ENCODE results near the gene AGR2.

The AGR2 gene

GRCh38 chr7:16839646-16840045, 34.8 kb upstream of the AGR2 start:
- H3K9ac ChIP-seq (ENCODE audit: low read length), result no peak overlapping the region
- no peaks in the 10 kb centered on the region for H3K36me3 ChIP-seq (ENCODE audit: control insufficient read depth, insufficient read depth, low read length, severe bottlenecking)
- H3K4me1 ChIP-seq (ENCODE audit: control insufficient read depth, insufficient read depth, low read length), result peaks cover 10% of the 10 kb centered on the region
- H3K9me3 ChIP-seq (ENCODE audit: control insufficient read depth, low read length), result no peaks in the 10 kb centered on the region
- no peak overlapping the region for H3K4me3 ChIP-seq (ENCODE audit: low read length)
- no peaks in the 10 kb centered on the region for H3K27me3 ChIP-seq (replicated peaks; ENCODE audit: control insufficient read depth, insufficient read depth, low read length)
- DNase-seq (ENCODE audit: low read depth), result peak; percentile 63

GRCh38 chr7:16838891-16839290, 34.1 kb upstream of the AGR2 start:
- Histone ChIP-seq H3K9me3 (ENCODE audit: control insufficient read depth, low read length) (no peaks in the 10 kb centered on the region), H3K4me1 (ENCODE audit: control insufficient read depth, insufficient read depth, low read length) (peaks cover 10% of the 10 kb centered on the region), H3K27me3 (replicated peaks; ENCODE audit: control insufficient read depth, insufficient read depth, low read length) (no peaks in the 10 kb centered on the region), H3K9ac (ENCODE audit: low read length) (no peak overlapping the region), H3K4me3 (ENCODE audit: low read length) (no peak overlapping the region), H3K36me3 (ENCODE audit: control insufficient read depth, insufficient read depth, low read length, severe bottlenecking) (no peaks in the 10 kb centered on the region)
- DNase-seq (ENCODE audit: low read depth), result no peak

- no peak for DNase-seq (ENCODE audit: low read depth)
- Histone ChIP-seq H3K9ac (ENCODE audit: low read length) (no peak overlapping the region), H3K9me3 (ENCODE audit: control insufficient read depth, low read length) (no peaks in the 10 kb centered on the region), H3K27me3 (replicated peaks; ENCODE audit: control insufficient read depth, insufficient read depth, low read length) (no peaks in the 10 kb centered on the region), H3K36me3 (ENCODE audit: control insufficient read depth, insufficient read depth, low read length, severe bottlenecking) (no peaks in the 10 kb centered on the region), H3K4me3 (ENCODE audit: low read length) (no peak overlapping the region), H3K4me1 (ENCODE audit: control insufficient read depth, insufficient read depth, low read length) (peaks cover 10% of the 10 kb centered on the region)
Measured at GRCh38 chr7:16838386-16838785, 33.6 kb upstream of the AGR2 start.

GRCh38 chr7:16836481-16836880, 31.7 kb upstream of the AGR2 start:
- no peak overlapping the region for H3K4me3 ChIP-seq (ENCODE audit: low read length)
- no peak for DNase-seq (ENCODE audit: low read depth)
- H3K9ac ChIP-seq (ENCODE audit: low read length), result no peak overlapping the region
- no peaks in the 10 kb centered on the region for H3K27me3 ChIP-seq (replicated peaks; ENCODE audit: control insufficient read depth, insufficient read depth, low read length)
- H3K36me3 ChIP-seq (ENCODE audit: control insufficient read depth, insufficient read depth, low read length, severe bottlenecking), result no peaks in the 10 kb centered on the region
- H3K9me3 ChIP-seq (ENCODE audit: control insufficient read depth, low read length), result no peaks in the 10 kb centered on the region
- peaks cover 10% of the 10 kb centered on the region for H3K4me1 ChIP-seq (ENCODE audit: control insufficient read depth, insufficient read depth, low read length)

GRCh38 chr7:16833373-16833772, 28.6 kb upstream of the AGR2 start:
- Histone ChIP-seq H3K9ac (ENCODE audit: low read length) (no peak overlapping the region), H3K36me3 (ENCODE audit: control insufficient read depth, insufficient read depth, low read length, severe bottlenecking) (no peaks in the 10 kb centered on the region), H3K9me3 (ENCODE audit: control insufficient read depth, low read length) (no peaks in the 10 kb centered on the region), H3K4me3 (ENCODE audit: low read length) (no peak overlapping the region), H3K4me1 (ENCODE audit: control insufficient read depth, insufficient read depth, low read length) (no peaks in the 10 kb centered on the region), H3K27me3 (replicated peaks; ENCODE audit: control insufficient read depth, insufficient read depth, low read length) (no peaks in the 10 kb centered on the region)
- DNase-seq (ENCODE audit: low read depth), result no peak

- no peaks in the 10 kb centered on the region for H3K36me3 ChIP-seq (ENCODE audit: control insufficient read depth, insufficient read depth, low read length, severe bottlenecking)
- no peak overlapping the region for H3K9ac ChIP-seq (ENCODE audit: low read length)
- H3K4me1 ChIP-seq (ENCODE audit: control insufficient read depth, insufficient read depth, low read length), result no peaks in the 10 kb centered on the region
- no peak overlapping the region for H3K4me3 ChIP-seq (ENCODE audit: low read length)
- no peaks in the 10 kb centered on the region for H3K27me3 ChIP-seq (replicated peaks; ENCODE audit: control insufficient read depth, insufficient read depth, low read length)
- no peaks in the 10 kb centered on the region for H3K9me3 ChIP-seq (ENCODE audit: control insufficient read depth, low read length)
- DNase-seq (ENCODE audit: low read depth), result no peak
Measured at GRCh38 chr7:16826060-16826459, 21.3 kb upstream of the AGR2 start.

GRCh38 chr7:16822029-16822428, 17.2 kb upstream of the AGR2 start:
- no peaks in the 10 kb centered on the region for H3K27me3 ChIP-seq (replicated peaks; ENCODE audit: control insufficient read depth, insufficient read depth, low read length)
- no peaks in the 10 kb centered on the region for H3K36me3 ChIP-seq (ENCODE audit: control insufficient read depth, insufficient read depth, low read length, severe bottlenecking)
- no peaks in the 10 kb centered on the region for H3K9me3 ChIP-seq (ENCODE audit: control insufficient read depth, low read length)
- no peak overlapping the region for H3K9ac ChIP-seq (ENCODE audit: low read length)
- H3K4me3 ChIP-seq (ENCODE audit: low read length), result no peak overlapping the region
- no peak for DNase-seq (ENCODE audit: low read depth)
- H3K4me1 ChIP-seq (ENCODE audit: control insufficient read depth, insufficient read depth, low read length), result no peaks in the 10 kb centered on the region

GRCh38 chr7:16818732-16819131, 13.9 kb upstream of the AGR2 start:
- DNase-seq (ENCODE audit: low read depth), result no peak
- no peak overlapping the region for H3K9ac ChIP-seq (ENCODE audit: low read length)
- H3K4me3 ChIP-seq (ENCODE audit: low read length), result no peak overlapping the region
- H3K4me1 ChIP-seq (ENCODE audit: control insufficient read depth, insufficient read depth, low read length), result no peaks in the 10 kb centered on the region
- H3K27me3 ChIP-seq (replicated peaks; ENCODE audit: control insufficient read depth, insufficient read depth, low read length), result no peaks in the 10 kb centered on the region
- no peaks in the 10 kb centered on the region for H3K36me3 ChIP-seq (ENCODE audit: control insufficient read depth, insufficient read depth, low read length, severe bottlenecking)
- no peaks in the 10 kb centered on the region for H3K9me3 ChIP-seq (ENCODE audit: control insufficient read depth, low read length)

GRCh38 chr7:16817536-16817935, 12.7 kb upstream of the AGR2 start:
- no peaks in the 10 kb centered on the region for H3K27me3 ChIP-seq (replicated peaks; ENCODE audit: control insufficient read depth, insufficient read depth, low read length)
- no peaks in the 10 kb centered on the region for H3K4me1 ChIP-seq (ENCODE audit: control insufficient read depth, insufficient read depth, low read length)
- peak; percentile 45 for DNase-seq (ENCODE audit: low read depth)
- no peaks in the 10 kb centered on the region for H3K9me3 ChIP-seq (ENCODE audit: control insufficient read depth, low read length)
- no peak overlapping the region for H3K4me3 ChIP-seq (ENCODE audit: low read length)
- H3K36me3 ChIP-seq (ENCODE audit: control insufficient read depth, insufficient read depth, low read length, severe bottlenecking), result no peaks in the 10 kb centered on the region
- no peak overlapping the region for H3K9ac ChIP-seq (ENCODE audit: low read length)

- no peak for DNase-seq (ENCODE audit: low read depth)
- Histone ChIP-seq H3K27me3 (replicated peaks; ENCODE audit: control insufficient read depth, insufficient read depth, low read length) (no peaks in the 10 kb centered on the region), H3K4me3 (ENCODE audit: low read length) (no peak overlapping the region)
Measured at GRCh38 chr7:16816824-16817223, 12.0 kb upstream of the AGR2 start.

GRCh38 chr7:16815001-16815400, 10.2 kb upstream of the AGR2 start:
- Histone ChIP-seq H3K9me3 (ENCODE audit: control insufficient read depth, low read length) (no peaks in the 10 kb centered on the region), H3K4me1 (ENCODE audit: control insufficient read depth, insufficient read depth, low read length) (no peaks in the 10 kb centered on the region), H3K27me3 (replicated peaks; ENCODE audit: control insufficient read depth, insufficient read depth, low read length) (no peaks in the 10 kb centered on the region), H3K9ac (ENCODE audit: low read length) (no peak overlapping the region), H3K4me3 (ENCODE audit: low read length) (no peak overlapping the region), H3K36me3 (ENCODE audit: control insufficient read depth, insufficient read depth, low read length, severe bottlenecking) (no peaks in the 10 kb centered on the region)
- DNase-seq (ENCODE audit: low read depth), result no peak

More at GRCh38 chr7:16816824-16817223, 12.0 kb upstream of the AGR2 start:
- H3K9me3 ChIP-seq (ENCODE audit: control insufficient read depth, low read length), result no peaks in the 10 kb centered on the region
- H3K36me3 ChIP-seq (ENCODE audit: control insufficient read depth, insufficient read depth, low read length, severe bottlenecking), result no peaks in the 10 kb centered on the region
- H3K4me1 ChIP-seq (ENCODE audit: control insufficient read depth, insufficient read depth, low read length), result no peaks in the 10 kb centered on the region
- H3K9ac ChIP-seq (ENCODE audit: low read length), result no peak overlapping the region

GRCh38 chr7:16813232-16813616, 8.4 kb upstream of the AGR2 start:
- Histone ChIP-seq H3K36me3 (ENCODE audit: control insufficient read depth, insufficient read depth, low read length, severe bottlenecking) (no peaks in the 10 kb centered on the region), H3K9me3 (ENCODE audit: control insufficient read depth, low read length) (no peaks in the 10 kb centered on the region), H3K27me3 (replicated peaks; ENCODE audit: control insufficient read depth, insufficient read depth, low read length) (no peaks in the 10 kb centered on the region), H3K4me3 (ENCODE audit: low read length) (no peak overlapping the region), H3K9ac (ENCODE audit: low read length) (no peak overlapping the region), H3K4me1 (ENCODE audit: control insufficient read depth, insufficient read depth, low read length) (no peaks in the 10 kb centered on the region)
- DNase-seq (ENCODE audit: low read depth), result no peak
